Posterior vena cava (tissue), 2 donors: ENCODE results near the gene NT5DC3. TPM values are rescaled to one million over a fixed set of nuclear protein-coding genes. Genes with fewer than 3 reads are reported as not detected.
"Not testable (repeated sequence)": the region's sequence is repeated elsewhere in the genome, so short reads cannot be mapped to it uniquely, and the experiment has no call there.

Experiments
- DNase-seq: peaks from one replicate; pipeline ENCODE4 v3.0.0-alpha.2; 2020; ENCODE audit warnings: low spot score
- intact Hi-C, 2 donors: fragments of 100-400 bp; cut with DNase I; formaldehyde crosslinking; loops; one replicate each; pipeline versions ENCODE4 v1.14.1 to v1.14.2; 2022 to 2023
- total RNA-seq, 2 donors: library from RNA; stranded (reverse); fragmentation: NEBNext Ultra II Directional; extraction: Animal tissue kit (Norgen Biotek cat#: 25700); gene quantifications; one replicate each; pipeline ENCODE4 v1.2.1, GENCODE V29; 2021
- donor health status: DM: yes; HTN: yes; CAD: no.
- donor health status: DM: yes; HTN: yes; CAD: no.

NT5DC3 gene
- total RNA-seq, 2 donors from 2014 or later: 26.1 to 34.8 TPM

DNA sequence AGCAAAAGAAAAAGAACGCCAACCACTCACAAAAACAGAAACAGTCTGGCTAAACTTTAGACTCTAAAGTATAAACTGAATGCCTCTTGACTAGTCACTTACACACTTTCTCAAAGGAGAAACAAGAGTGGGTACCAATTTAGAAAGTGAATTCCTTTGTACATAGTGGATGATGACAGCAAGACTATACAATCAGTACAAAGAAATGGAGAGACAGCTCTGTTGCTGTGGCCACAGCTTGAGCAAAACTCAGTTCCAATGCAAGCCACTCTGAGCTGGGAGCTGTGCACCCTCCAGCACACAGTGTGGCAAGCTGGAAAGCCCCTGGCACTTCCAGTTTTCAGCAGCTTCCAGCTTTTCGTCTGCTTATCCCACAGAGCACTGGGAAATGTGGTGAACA is 21.7 kb downstream of the NT5DC3 start:
- DNase-seq: no peak
- intact Hi-C loops: no loop called here

DNA sequence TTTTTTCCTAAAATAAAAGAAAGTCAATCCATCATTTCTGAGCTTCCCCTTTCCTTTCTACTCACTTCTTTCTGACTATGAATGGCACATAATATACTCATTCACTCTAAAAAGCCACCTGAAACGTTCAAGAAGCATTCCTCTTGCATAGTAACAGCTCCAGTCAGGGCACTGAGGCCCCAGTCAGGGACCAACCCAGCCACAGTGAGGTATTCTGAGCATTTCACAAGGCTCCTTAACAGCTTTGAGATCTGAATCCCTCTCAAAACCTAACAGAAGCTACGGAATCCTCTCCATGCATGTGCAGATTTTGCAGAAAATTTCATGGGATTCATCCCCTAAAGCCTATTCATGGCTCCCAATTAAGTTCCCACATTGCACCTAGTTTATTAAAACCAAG is 23.2 kb downstream of the NT5DC3 start:
- no peak for DNase-seq
- intact Hi-C loops: no loop called here

DNA sequence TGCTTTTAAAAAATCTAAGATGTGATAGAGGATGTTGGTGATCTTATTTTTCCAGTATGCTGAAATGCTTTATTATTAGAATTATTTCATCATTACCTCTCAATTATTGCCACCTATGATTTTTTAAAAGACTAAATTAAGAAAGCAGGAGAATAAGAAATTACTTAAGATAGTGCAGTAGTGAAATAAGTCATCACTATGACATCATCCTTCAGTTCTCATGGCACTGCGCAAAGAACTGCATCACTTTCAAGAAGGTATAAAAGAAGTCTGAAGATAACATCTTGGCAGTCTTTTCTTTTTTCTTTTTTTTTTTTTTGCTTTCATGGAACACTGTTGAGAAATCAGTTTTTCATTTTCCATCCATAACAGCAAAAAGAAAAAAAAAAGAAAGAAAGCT is 24.4 kb downstream of the NT5DC3 start:
- DNase-seq: no peak
- intact Hi-C loops: no loop called here

DNA sequence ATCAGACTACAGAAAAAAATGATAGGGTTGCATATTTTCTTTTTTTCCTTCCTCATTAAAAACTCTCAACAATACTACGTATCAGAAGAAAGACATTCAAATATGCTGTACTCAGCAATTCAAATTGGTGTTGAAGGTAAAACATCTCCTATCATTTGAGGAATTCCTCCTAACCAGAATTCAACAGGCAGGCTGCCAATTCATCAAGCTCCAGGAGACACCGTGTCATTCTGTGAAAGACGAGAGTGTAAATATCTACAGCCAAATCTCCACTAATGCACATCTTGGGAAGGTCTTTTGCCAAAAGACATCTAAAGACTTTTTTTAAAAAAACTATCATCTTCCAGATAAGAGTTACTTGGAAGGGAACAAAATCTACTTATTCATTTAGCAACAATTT is 26.6 kb downstream of the NT5DC3 start:
- no peak for DNase-seq
- intact Hi-C loops: no loop called here

DNA sequence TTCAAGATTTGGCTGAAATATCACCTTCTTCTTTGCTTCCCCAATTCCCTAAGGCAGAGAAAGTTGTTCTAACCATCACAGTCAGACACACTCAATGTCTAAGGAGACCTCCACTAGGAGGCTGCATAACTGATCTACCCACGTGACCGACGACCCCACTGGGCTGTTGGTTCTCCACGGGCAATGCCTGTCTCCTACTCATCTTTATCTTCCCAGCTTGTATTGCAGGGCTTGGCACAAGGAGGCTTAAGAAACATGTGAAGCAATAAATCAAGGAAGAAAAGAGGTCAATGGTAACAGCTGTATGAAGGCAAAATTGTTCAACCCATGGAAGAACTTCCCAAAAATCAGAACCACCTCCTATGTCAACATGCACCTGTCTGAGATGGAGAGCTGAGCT is 27.1 kb downstream of the NT5DC3 start:
- no peak for DNase-seq
- intact Hi-C loops: no loop called here

DNA sequence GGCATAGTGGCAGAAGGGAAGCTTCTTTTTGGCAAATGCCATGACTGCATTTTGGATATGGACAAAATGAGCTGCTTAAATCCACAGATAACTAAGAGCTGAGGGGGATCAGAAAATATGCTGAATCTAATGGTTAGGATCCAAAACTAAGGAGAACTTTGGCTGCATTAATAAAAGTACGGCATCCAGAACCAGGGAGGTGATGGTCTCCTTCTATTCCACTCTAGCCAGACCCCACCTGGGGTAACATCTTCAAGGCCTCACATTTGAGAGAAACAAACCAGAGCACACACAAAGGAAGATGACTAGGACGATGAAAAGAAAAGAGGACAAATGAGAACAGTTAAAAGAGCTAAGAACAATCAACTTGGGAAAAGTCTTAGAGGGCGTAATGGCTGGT is 27.6 kb downstream of the NT5DC3 start:
- no peak for DNase-seq
- intact Hi-C loops: no loop called here

DNA sequence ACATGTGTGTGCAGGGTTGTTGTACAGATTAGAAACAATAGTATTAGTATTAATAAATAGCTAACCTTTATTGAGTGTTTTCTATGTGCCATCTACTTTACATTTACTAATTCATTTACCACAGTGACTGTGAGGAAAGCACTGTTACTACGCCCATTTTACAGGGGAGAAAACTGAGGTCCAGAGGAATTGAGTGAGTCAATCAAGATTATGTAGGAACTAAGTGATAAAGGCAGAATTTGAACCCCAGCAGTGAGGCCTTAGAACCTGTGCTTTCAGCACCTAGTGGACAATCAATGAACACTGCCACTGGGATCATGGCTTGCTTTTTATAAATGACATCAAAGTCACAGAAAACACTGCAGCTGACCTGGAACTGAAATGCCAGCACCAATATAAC is 28.2 kb downstream of the NT5DC3 start:
- DNase-seq: no peak

DNA sequence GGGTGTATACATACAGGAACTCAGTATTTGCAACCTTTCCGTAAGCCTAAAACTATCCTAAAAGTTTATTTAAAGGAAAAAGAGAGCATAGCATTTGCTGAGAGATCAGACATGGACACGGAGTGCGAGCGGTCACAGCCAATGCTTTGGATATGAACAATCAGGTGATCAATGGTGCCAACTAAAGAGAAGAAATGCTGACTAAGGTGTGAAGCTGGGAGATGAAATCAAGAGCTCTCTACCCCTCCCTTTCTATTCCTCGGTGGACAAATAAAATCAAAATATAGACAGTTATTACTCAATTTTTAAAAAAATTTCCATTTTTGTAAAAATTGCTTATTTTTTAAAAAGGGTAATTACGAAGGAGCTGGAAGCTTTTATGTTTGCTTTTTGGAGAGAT is 29.2 kb downstream of the NT5DC3 start:
- DNase-seq: no peak
- intact Hi-C loops: no loop called here

More for the DNA sequence above, 28.2 kb downstream of the NT5DC3 start:
- intact Hi-C loops: no loop called here

DNA sequence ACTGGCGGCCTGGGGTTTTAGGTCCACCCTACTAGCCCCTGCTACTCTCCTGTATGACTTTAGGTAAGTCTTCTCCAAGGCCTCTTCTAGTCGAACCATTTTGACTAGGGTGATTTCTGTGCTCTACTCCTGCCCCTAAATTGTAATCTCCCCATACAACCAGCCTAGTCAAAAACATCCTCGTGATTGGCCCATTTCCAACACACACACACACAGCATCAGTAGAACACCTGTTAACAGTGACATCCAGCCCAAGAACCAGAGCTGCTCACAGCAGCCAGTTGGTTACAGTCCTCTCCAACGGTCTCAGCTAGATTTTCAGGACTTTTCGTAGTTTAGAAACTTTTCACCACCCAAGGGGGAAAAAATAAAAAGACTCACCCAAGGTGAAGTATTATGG is 30.9 kb downstream of the NT5DC3 start:
- intact Hi-C loops: no loop called here
- no peak for DNase-seq

DNA sequence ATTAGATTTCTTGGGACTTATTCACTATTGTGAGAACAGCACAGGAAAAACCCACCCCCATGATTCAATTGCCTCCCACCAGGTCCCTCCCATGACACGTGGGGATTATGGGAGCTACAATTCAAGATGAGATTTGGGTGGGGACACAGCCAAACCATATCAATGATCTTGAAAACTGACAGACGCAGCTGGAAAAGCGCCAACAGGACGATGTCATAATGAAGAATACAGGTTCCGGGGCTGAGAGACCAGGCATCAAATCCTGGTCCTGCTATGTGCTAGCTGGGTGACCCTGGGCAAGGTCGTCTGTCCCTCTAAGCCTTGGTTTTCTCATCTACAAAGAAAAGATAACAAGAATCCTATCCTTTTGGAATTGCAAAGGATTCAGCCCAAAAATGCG is 31.4 kb downstream of the NT5DC3 start:
- DNase-seq: not testable (repeated sequence)
- intact Hi-C loops: loop anchor here in 1 of 2 donors (10.0 kb wide), 1 partner anchor 55 kb away; no protein-coding TSS in a partner anchor

DNA sequence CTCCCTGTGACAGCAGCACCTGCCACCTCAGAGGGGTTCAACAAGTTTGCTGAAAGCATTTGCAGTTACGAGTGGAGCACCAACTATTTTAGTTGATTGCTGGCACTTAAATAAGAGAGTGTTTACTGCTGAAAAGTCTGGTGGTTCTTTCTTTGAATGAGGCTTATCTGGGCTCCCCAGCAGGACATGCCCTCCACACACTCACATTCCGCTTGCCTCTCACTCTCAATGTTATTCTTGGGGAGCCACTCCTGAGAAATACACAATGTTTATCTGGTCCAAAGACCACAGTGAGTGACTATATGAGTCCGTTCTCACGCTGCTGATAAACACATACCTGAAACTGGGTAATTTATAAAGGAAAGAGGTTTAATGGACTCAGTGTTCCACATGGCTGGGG is 31.9 kb downstream of the NT5DC3 start:
- intact Hi-C loops: loop anchor here in 1 of 2 donors (10.0 kb wide), 1 partner anchor 56 kb away; no protein-coding TSS in a partner anchor
- no peak for DNase-seq

DNA sequence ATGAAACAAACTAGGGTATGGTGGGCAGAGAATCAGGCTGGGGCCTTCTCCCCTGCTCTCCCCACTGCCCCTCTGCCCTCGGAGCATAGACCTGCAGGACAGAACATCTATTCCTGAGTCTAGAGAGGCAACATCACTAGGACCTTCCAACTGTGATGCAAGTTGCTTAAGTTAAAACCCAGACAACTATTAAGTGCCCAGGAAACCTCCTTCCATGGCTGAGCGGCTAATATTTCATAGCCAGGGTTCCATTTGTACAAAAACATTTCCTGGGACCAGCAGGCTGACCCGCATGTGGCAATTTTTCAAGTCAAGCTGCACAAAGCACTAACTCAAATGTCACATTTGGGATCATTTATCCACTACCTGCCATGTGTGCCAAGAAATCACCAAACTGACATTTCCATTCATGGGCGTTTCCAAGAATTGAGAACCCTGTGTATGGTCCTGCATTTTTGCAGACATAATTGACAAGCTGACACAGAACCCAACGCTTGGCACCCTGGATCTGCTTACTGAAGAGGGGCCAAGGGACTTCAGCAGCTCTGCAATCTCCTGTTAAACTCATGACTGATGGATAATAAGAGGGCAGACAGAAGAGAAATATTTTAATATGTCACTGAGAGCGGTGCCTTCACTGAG is 32.7 kb downstream of the NT5DC3 start:
- no peak for DNase-seq
- intact Hi-C loops: loop anchor here in 1 of 2 donors (10.0 kb wide), 1 partner anchor 56 kb away; no protein-coding TSS in a partner anchor

DNA sequence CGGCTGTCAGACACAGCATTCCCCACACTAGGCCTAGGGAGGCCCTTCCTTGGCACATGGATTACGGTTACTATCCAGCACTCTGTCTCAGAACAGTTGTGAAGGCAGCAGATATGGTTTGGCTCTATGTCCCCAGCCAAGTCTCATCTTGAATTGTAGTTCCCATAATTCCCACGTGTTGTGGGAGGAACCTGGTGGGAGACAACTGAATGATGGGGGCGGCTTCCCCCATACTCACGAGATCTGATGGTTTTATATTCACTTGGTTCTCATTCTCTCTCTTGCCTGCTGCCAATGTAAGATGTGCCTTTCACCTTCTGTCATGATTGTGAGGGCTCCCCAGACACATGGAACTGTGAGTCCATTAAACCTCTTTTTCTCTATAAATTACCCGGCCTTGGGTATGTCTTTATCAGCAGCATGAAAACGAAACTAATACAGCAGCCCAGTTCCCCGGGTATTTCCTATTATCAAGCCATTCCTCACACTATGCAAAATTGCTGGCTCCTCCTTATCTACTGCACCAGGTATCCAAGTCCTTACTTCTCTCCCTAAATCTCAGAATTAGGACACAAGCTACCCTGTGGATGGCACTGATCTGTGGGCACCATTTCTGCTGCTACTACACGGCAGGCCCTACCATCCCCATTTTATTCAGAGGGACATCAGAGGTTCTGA is 33.3 kb downstream of the NT5DC3 start:
- intact Hi-C loops: loop anchor here in 1 of 2 donors (10.0 kb wide), 1 partner anchor 57 kb away; no protein-coding TSS in a partner anchor
- no peak for DNase-seq

DNA sequence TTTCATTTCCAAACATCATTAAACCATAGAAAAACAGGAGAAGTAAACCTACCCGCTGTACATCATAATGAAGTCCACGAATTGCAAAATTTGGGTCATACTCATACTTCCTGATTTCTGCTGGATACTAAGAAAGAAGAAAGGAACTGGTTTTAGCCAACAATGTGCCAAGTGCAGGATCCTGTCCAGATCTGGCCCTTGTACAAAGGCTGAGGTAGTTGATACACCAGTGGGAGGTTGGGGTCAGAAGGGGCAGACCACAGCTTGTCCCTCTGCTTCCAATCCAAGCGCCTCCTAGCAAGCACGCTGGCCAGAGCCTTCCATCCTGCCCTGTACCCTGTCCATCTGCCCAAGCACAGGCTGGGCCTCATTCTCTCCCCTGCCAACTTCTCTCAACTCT is 34.2 kb downstream of the NT5DC3 start:
- intact Hi-C loops: loop anchor here in 1 of 2 donors (10.0 kb wide), 1 partner anchor 58 kb away; no protein-coding TSS in a partner anchor
- no peak for DNase-seq

DNA sequence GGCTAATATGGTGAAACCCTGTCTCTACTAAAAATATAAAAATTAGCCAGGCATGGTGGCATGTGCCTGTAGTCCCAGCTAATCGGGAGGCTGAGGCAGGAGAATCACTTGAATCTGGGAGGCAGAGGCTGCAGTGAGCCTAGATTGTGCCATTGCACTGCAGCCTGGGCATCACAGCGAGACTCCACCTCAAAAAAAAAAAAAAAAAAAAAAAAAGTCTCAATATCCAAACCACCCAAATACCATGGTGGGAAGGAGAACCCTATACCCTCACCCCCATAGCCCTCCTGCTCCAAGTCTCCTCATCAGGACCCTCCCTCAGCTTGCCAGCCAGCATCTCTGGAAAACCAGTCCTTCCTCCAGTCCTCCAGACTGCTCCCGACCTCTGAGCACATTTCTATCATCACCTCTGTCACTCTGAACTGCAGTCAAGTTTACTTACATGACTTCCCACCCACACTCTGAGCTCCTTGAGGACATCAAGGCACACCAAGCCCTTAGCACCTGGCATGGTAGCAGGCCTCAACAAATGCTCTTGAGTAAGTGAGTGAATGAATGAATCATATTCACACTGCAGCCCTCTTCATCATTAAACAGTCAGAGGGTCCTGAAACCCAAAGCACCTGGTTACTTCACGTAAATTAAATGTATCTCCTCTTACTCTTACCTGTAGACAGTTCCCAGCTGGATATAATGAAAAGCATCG is 35.2 kb downstream of the NT5DC3 start:
- intact Hi-C loops: loop anchor here in 1 of 2 donors (10.0 kb wide), 1 partner anchor 59 kb away; no protein-coding TSS in a partner anchor
- no peak for DNase-seq

DNA sequence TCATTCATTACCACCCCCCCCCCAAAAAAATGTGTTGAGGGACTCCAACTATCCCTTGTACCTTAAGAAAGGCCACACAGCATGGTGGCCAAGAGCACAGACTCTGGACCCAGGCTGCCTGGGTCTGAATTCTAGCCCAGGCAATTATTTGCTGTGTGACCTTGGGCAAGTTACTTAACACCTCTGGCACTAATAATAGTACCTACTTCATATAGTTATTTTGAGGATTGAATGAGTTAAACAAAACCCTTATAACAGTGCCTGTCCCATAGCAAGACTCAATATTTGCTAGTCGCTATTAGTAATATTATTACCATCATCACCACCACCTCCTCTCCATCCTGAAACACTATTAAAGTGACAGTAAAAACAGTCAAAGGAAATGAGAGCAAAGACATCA is 37.2 kb downstream of the NT5DC3 start:
- no peak for DNase-seq
- intact Hi-C loops: loop anchor here in 1 of 2 donors (10.0 kb wide), 1 partner anchor 61 kb away; no protein-coding TSS in a partner anchor

DNA sequence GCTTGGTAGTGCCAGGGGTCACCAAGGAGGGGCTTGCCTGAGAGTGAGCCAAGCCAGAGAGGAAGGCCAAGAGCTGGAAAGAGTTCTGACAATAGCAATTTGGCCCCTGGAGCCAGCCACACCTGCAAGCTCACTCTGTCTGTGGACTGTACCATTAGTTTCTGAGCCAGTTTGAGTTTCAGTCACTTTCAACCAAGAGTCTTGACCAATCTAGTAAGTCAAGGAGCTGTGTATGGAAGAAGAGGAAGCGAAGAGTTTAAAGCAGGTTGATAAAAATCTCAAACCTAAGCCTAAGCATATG is 38.5 kb downstream of the NT5DC3 start:
- intact Hi-C loops: loop anchor here in 1 of 2 donors (10.0 kb wide), 1 partner anchor 62 kb away; no protein-coding TSS in a partner anchor
- DNase-seq: no peak

DNA sequence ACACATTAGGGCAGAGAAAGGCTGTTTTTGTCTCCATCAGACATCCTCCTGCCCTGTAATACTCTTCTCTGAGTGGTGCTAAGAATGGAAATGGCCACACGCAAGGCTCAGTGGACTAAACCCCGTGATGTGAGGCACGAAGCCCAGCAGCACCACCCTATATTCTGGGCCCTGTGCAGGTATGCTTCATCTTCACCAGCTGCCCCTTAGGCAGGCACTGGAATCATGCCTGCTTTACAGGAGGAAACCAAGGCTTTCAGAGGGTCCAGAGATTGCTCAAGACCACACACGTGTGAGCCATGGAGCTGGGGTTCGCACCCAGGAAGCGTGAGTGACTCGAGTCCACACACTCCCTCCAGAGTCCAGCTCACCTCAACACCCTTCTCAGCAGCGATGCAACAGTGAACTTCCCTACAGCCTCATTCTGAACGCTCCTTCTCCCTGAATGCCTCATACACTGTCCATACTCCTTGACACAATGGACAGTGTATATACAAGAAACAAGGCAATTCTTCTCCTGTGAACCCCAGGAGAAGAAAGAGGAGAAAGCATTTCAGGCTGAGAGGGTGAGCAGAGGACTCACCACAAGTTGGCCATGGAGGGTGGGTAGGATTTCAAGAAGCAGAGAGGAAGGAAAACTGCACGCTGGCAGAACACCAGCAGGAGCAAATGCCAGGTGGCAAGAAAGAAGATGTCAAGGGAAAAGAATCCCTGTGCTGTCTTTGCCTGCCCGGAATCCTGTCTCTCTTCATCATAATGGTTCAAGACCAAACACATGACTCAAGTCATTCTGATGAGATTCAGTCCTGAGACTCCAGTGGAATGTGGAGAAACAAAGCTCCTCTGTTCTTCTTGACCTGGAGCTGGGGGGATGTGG is 39.1 kb downstream of the NT5DC3 start:
- DNase-seq: no peak
- intact Hi-C loops: loop anchor here in 1 of 2 donors (10.0 kb wide), 1 partner anchor 63 kb away; no protein-coding TSS in a partner anchor
